Measurements from ENCODE around the gene NKAP. TPM values are rescaled to one million over a fixed set of nuclear protein-coding genes. Genes with fewer than 3 reads are reported as not detected.

Gene NKAP
- total and polyA plus RNA-seq, 2 experiments from 2014 or later, result 4.8 to 10.4 TPM

DNA sequence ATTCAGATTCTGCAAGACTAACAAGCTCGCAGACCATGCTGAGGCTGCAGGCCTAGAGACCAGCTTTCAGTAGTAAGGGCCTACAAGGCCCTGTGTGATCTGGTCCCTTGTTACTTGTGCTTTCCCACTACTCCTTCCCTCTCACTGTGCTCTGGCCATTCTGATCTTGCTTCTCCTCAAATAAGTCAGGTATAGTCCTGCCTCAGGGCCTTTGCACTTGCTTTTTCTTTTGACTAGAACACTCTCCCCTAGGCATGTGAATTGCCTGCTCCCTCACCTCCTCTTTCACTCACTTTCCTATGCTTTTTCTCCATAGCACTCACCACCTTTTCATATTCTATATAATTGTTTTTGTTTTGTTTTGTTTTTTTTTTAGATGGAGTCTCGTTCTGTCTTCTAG, 25.7 kb downstream of the NKAP start:
- Histone ChIP-seq H3K79me2 (replicated peaks; ENCODE audit: insufficient read depth) (no peaks in the 10 kb centered on the region), H3F3A (replicated peaks; ENCODE audit: low read depth) (no peaks in the 10 kb centered on the region), H2AFZ (no peak overlapping the region), H3K9me2 (ENCODE audit: insufficient read depth) (no peaks in the 10 kb centered on the region), H3K27ac (ENCODE audit: low read depth) (no peak overlapping the region), H3K4me2 (no peak overlapping the region), H3K4me1 (ENCODE audit: insufficient read depth) (no peaks in the 10 kb centered on the region), H4K20me1 (replicated peaks; ENCODE audit: insufficient read depth) (no peaks in the 10 kb centered on the region), H3K36me3 (ENCODE audit: insufficient read depth) (no peaks in the 10 kb centered on the region), H3K4me3 (no peak overlapping the region), H3K27me3 (ENCODE audit: insufficient read depth) (no peaks in the 10 kb centered on the region)
- H3K9me3 Mint-ChIP-seq, result no peaks in the 10 kb centered on the region
- H3K4me3 Mint-ChIP-seq, result no peak overlapping the region
- ATAC-seq (no peak), DNase-seq (ENCODE audit: low spot score) (no peak)
- H3K27me3 Mint-ChIP-seq (ENCODE audit: insufficient read depth, low read depth, poor library complexity), result no peaks in the 10 kb centered on the region
- H3K27ac Mint-ChIP-seq, result no peak overlapping the region
- TF ChIP-seq EZH2phosphoT487 (IDR thresholded peaks at IDR 0.05; ENCODE audit: unreplicated experiment), result no peak
- no peaks in the 10 kb centered on the region for H3K36me3 Mint-ChIP-seq (ENCODE audit: low read depth)
- H3K4me1 Mint-ChIP-seq, result no peaks in the 10 kb centered on the region

GRCh38 chrX:119916310-119916709, 27.2 kb downstream of the NKAP start:
- H3K4me3 Mint-ChIP-seq, result no peak overlapping the region
- H3K4me3 ChIP-seq, result no peak overlapping the region
- no peaks in the 10 kb centered on the region for H3K27me3 ChIP-seq (ENCODE audit: insufficient read depth)
- no peaks in the 10 kb centered on the region for H3F3A ChIP-seq (replicated peaks; ENCODE audit: low read depth)
- H2AFZ ChIP-seq, result no peak overlapping the region
- no peaks in the 10 kb centered on the region for H3K9me2 ChIP-seq (ENCODE audit: insufficient read depth)
- H3K79me2 ChIP-seq (replicated peaks; ENCODE audit: insufficient read depth), result no peaks in the 10 kb centered on the region
- H3K9me3 Mint-ChIP-seq, result no peaks in the 10 kb centered on the region
- no peak for ATAC-seq
- H4K20me1 ChIP-seq (replicated peaks; ENCODE audit: insufficient read depth), result no peaks in the 10 kb centered on the region
- H3K36me3 ChIP-seq (ENCODE audit: insufficient read depth), result no peaks in the 10 kb centered on the region
- no peaks in the 10 kb centered on the region for H3K4me1 Mint-ChIP-seq
- no peak for DNase-seq (ENCODE audit: low spot score)
- H3K27ac ChIP-seq (ENCODE audit: low read depth), result no peak overlapping the region
- H3K27me3 Mint-ChIP-seq (ENCODE audit: insufficient read depth, low read depth, poor library complexity), result no peaks in the 10 kb centered on the region
- H3K27ac Mint-ChIP-seq, result no peak overlapping the region
- H3K4me1 ChIP-seq (ENCODE audit: insufficient read depth), result no peaks in the 10 kb centered on the region
- H3K36me3 Mint-ChIP-seq (ENCODE audit: low read depth), result no peaks in the 10 kb centered on the region
- H3K4me2 ChIP-seq, result no peak overlapping the region
- TF ChIP-seq CREB1 (CRISPR knock-in tag; IDR thresholded peaks at IDR 0.05; ENCODE audit: low read depth) (no peak), POLR2AphosphoS5 (IDR thresholded peaks at IDR 0.05; ENCODE audit: low read depth) (no peak), EZH2phosphoT487 (IDR thresholded peaks at IDR 0.05; ENCODE audit: unreplicated experiment) (no peak), ZNF114 (CRISPR knock-in tag; IDR thresholded peaks at IDR 0.05) (no peak), ZNF331 (CRISPR knock-in tag; IDR thresholded peaks at IDR 0.05; ENCODE audit: low read depth) (no peak), JUNB (IDR thresholded peaks at IDR 0.05; ENCODE audit: unreplicated experiment) (no peak), EZH2 (IDR thresholded peaks at IDR 0.05; ENCODE audit: low read depth, unreplicated experiment) (no peak), STAT1 (IDR thresholded peaks at IDR 0.05; ENCODE audit: unreplicated experiment) (no peak), NANOG (IDR thresholded peaks at IDR 0.05; ENCODE audit: borderline replicate concordance) (no peak)
- TF ChIP-seq, protein P1, sequence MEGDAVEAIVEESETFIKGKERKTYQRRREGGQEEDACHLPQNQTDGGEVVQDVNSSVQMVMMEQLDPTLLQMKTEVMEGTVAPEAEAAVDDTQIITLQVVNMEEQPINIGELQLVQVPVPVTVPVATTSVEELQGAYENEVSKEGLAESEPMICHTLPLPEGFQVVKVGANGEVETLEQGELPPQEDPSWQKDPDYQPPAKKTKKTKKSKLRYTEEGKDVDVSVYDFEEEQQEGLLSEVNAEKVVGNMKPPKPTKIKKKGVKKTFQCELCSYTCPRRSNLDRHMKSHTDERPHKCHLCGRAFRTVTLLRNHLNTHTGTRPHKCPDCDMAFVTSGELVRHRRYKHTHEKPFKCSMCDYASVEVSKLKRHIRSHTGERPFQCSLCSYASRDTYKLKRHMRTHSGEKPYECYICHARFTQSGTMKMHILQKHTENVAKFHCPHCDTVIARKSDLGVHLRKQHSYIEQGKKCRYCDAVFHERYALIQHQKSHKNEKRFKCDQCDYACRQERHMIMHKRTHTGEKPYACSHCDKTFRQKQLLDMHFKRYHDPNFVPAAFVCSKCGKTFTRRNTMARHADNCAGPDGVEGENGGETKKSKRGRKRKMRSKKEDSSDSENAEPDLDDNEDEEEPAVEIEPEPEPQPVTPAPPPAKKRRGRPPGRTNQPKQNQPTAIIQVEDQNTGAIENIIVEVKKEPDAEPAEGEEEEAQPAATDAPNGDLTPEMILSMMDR (conservative IDR thresholded peaks at IDR 0.05; ENCODE audit: low read depth in 2 of 2), result no peak
- TF ChIP-seq, protein P2, sequence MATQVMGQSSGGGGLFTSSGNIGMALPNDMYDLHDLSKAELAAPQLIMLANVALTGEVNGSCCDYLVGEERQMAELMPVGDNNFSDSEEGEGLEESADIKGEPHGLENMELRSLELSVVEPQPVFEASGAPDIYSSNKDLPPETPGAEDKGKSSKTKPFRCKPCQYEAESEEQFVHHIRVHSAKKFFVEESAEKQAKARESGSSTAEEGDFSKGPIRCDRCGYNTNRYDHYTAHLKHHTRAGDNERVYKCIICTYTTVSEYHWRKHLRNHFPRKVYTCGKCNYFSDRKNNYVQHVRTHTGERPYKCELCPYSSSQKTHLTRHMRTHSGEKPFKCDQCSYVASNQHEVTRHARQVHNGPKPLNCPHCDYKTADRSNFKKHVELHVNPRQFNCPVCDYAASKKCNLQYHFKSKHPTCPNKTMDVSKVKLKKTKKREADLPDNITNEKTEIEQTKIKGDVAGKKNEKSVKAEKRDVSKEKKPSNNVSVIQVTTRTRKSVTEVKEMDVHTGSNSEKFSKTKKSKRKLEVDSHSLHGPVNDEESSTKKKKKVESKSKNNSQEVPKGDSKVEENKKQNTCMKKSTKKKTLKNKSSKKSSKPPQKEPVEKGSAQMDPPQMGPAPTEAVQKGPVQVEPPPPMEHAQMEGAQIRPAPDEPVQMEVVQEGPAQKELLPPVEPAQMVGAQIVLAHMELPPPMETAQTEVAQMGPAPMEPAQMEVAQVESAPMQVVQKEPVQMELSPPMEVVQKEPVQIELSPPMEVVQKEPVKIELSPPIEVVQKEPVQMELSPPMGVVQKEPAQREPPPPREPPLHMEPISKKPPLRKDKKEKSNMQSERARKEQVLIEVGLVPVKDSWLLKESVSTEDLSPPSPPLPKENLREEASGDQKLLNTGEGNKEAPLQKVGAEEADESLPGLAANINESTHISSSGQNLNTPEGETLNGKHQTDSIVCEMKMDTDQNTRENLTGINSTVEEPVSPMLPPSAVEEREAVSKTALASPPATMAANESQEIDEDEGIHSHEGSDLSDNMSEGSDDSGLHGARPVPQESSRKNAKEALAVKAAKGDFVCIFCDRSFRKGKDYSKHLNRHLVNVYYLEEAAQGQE (IDR thresholded peaks at IDR 0.05; ENCODE audit: unreplicated experiment), result no peak
- TF ChIP-seq, protein P3, sequence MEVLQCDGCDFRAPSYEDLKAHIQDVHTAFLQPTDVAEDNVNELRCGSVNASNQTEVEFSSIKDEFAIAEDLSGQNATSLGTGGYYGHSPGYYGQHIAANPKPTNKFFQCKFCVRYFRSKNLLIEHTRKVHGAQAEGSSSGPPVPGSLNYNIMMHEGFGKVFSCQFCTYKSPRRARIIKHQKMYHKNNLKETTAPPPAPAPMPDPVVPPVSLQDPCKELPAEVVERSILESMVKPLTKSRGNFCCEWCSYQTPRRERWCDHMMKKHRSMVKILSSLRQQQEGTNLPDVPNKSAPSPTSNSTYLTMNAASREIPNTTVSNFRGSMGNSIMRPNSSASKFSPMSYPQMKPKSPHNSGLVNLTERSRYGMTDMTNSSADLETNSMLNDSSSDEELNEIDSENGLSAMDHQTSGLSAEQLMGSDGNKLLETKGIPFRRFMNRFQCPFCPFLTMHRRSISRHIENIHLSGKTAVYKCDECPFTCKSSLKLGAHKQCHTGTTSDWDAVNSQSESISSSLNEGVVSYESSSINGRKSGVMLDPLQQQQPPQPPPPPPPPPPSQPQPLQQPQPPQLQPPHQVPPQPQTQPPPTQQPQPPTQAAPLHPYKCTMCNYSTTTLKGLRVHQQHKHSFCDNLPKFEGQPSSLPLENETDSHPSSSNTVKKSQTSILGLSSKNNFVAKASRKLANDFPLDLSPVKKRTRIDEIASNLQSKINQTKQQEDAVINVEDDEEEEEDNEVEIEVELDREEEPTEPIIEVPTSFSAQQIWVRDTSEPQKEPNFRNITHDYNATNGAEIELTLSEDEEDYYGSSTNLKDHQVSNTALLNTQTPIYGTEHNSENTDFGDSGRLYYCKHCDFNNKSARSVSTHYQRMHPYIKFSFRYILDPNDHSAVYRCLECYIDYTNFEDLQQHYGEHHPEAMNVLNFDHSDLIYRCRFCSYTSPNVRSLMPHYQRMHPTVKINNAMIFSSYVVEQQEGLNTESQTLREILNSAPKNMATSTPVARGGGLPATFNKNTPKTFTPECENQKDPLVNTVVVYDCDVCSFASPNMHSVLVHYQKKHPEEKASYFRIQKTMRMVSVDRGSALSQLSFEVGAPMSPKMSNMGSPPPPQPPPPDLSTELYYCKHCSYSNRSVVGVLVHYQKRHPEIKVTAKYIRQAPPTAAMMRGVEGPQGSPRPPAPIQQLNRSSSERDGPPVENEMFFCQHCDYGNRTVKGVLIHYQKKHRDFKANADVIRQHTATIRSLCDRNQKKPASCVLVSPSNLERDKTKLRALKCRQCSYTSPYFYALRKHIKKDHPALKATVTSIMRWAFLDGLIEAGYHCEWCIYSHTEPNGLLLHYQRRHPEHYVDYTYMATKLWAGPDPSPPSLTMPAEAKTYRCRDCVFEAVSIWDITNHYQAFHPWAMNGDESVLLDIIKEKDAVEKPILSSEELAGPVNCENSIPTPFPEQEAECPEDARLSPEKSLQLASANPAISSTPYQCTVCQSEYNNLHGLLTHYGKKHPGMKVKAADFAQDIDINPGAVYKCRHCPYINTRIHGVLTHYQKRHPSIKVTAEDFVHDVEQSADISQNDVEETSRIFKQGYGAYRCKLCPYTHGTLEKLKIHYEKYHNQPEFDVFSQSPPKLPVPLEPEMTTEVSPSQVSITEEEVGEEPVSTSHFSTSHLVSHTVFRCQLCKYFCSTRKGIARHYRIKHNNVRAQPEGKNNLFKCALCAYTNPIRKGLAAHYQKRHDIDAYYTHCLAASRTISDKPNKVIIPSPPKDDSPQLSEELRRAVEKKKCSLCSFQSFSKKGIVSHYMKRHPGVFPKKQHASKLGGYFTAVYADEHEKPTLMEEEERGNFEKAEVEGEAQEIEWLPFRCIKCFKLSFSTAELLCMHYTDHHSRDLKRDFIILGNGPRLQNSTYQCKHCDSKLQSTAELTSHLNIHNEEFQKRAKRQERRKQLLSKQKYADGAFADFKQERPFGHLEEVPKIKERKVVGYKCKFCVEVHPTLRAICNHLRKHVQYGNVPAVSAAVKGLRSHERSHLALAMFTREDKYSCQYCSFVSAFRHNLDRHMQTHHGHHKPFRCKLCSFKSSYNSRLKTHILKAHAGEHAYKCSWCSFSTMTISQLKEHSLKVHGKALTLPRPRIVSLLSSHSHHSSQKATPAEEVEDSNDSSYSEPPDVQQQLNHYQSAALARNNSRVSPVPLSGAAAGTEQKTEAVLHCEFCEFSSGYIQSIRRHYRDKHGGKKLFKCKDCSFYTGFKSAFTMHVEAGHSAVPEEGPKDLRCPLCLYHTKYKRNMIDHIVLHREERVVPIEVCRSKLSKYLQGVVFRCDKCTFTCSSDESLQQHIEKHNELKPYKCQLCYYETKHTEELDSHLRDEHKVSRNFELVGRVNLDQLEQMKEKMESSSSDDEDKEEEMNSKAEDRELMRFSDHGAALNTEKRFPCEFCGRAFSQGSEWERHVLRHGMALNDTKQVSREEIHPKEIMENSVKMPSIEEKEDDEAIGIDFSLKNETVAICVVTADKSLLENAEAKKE (CRISPR knock-in tag; IDR thresholded peaks at IDR 0.05), result no peak

Data from GM23338 (cell line).